Dedifferentiated amniotic fluid mesenchymal stem cell (primary cell): ENCODE results near the gene DPP4.
"Not testable (repeated sequence)": the region's sequence is repeated elsewhere in the genome, so short reads cannot be mapped to it uniquely, and the experiment has no call there.

Source experiments
- DNase-seq: peaks from one replicate; pipeline ENCODE4 v3.0.0-alpha.2; 2016; ENCODE audit errors: extremely low spot score

The DPP4 gene

GRCh38 chr2:161988589-161988988, 85.4 kb downstream of the DPP4 start:
- DNase-seq, result no peak

- DNase-seq, result no peak
These were observed 86.7 kb downstream of the DPP4 start for GRCh38 chr2:161987311-161987710.

GRCh38 chr2:161983866-161984265, 90.1 kb downstream of the DPP4 start:
- DNase-seq, result peak; percentile 34

GRCh38 chr2:161983331-161983651, 90.7 kb downstream of the DPP4 start:
- DNase-seq, result no peak

DNA sequence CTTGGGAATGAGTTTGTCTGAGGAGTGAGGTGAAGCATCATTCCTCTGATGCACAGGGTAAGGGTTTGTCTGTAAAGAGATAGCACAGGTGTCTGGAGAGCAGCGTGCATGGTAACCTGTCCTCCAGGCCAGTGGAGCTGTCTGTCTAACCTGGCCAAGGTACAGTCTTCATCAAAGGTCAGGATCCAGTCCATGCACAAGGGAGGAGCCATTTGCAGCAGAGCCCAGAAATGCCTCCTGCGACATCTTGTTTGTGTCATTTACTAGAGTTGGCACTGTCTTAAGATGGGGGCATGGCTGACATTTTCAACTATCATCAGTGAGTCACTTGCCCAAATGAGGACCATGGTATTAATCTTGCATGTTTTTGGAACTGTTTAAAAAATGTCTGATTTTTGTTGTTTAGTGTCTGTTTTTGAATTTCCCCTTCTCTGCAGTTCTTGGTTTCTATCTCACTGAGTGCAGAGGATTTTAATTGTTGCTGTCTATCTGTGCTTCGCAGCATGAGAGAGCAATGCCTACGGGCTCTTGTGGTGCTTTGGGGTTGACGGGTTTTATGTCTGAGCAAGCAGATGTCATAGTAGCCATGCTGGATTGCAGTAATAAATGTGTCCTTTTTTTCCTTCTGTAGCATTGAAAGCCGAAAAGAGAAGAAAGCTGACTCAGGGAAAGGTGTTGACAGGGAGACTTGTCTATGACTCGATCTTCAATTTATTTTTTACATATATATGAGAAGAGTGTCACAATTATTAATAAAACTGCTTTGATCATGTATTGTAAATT, 91.3 kb downstream of the DPP4 start:
- DNase-seq, result no peak

- DNase-seq, result no peak
These were observed 92.2 kb downstream of the DPP4 start for GRCh38 chr2:161981679-161982250.

- DNase-seq, result no peak
These were observed 93.0 kb downstream of the DPP4 start for GRCh38 chr2:161980976-161981375.

DNA sequence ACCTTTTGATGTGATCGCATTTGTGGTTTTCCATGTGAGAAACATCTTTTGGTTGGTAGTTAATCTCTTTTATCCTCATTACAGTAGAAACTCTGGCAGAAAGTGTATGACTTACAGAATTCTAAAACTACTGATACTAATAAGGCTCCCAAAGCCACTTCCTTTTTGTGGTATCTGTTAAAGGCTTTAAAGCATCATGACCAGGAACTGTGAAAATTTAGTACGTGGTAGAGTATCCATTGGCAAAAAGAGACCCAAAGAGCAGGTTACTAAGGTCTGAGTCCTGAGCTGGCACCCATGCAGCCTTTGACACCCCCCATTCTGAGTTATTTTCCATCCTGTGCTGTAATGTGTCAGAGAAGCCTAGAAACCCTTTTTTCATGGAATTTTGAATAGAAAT, 94.5 kb downstream of the DPP4 start:
- no peak for DNase-seq

- not testable (repeated sequence) for DNase-seq
These were observed 96.1 kb downstream of the DPP4 start for GRCh38 chr2:161977926-161978325.

GRCh38 chr2:161976917-161977316, 97.1 kb downstream of the DPP4 start:
- DNase-seq, result no peak

DNA sequence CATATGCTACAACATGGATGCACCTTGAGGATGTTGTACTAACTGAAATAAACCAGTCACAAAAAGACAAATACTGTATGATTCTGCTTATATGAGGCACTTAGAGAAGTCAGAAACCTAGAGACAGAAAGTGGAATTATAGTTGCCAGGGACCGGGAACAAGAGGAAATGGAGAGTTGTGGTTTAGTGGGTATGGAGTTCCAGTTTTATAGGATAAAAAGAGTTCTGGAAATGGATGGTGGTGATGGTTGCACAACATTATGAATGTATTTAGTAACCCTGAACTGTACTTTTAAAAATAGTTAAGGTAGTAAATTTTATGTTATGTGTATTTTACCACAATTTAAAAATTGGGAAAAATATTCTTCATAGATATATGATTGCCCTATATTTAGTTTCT, 97.7 kb downstream of the DPP4 start:
- DNase-seq, result no peak

DNA sequence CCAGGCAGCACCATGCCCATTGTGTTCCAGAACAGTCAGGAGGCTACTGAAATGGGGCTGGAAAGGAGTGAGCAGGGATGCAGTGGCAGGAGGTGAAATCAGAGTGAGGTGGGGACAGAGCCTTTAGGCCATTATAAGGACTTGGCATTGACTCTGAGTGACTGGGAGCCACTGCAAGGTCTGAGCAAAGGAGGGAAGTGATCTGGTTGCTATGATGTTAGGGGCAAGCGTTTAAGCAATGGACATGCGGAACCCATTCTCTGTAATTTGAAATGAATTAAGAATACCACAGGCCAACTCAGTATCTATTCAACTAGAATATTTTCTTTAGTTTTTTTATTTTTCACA, 98.2 kb downstream of the DPP4 start:
- DNase-seq, result no peak

- DNase-seq, result no peak
These were observed 98.8 kb downstream of the DPP4 start for GRCh38 chr2:161975062-161975812.

DNA sequence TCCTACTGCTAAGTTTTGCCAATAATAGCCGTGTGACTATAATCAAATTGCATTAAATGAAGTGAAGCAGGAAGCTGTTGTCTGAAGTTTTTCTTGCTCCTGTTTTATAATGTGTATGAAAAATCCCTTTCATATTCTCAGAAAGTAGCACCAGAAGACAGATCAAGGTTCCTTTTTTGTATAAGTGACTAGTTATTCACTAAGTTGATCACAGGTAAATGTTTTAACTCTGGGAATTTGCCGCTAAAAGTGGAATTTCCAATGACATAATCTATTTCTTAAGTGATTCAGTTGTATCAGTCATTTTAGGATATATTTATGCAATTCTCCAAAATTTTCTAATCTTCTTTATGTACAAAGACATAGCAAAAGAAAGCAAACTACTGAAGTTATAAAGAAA, 99.6 kb downstream of the DPP4 start:
- no peak for DNase-seq

DNA sequence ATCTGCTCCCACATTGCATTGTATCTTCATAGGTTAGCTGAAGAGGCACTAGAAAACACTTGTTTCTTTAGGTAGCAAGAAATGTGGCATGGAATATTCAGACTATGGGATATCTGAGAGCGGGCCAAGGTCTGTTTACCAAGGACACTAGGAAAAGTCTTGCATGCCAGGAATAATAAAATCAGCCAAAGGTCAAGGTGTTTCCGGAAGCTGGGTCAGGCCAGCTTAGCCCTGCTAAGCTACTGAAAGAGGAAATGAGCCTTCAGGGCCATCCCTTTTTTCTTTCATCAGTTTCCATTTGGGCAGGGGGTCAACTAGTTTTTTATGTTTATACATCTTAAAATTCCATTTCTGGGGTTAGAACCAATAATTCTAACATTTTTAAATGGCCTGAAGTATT, 101.1 kb downstream of the DPP4 start:
- no peak for DNase-seq

DNA sequence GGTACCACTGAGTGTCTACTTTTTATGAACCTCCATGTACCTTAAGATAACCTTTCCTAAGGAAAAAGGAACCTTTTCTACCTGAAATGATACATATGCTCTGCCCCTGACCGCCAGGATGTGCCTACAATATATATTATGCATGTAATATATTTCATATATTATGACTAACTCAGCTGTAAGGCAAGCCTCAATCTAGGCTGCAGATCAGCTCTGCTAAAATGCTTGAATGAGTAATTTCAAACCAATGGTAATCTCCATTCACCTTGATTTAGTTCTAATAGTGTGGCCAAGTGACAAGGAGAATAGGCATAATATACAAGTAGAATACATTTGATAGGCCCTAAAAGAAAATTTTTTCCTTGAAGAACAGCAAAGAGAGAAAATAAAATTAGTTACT, 101.8 kb downstream of the DPP4 start:
- no peak for DNase-seq

DNA sequence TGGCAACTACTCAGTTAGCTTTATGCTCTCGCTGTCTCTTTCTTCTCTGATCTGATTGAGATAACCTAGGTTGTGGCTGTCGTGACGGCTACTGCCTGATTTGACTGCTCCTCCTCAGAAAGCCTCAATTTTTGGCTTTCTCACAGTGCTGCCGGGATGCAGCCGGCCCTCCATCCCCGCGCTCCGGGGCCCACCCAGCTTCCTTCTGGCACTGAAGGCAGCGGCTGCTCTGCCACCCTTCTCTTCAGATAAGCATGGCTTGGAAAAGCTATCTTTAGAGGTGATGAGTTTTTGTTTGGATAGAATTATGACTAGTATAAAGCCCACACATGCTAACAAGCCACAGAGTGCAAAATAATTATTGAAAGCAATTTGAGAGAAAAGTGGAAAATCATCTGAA, 102.5 kb downstream of the DPP4 start:
- DNase-seq, result no peak

- no peak for DNase-seq
These were observed 104.9 kb downstream of the DPP4 start for GRCh38 chr2:161969159-161969558.

DNA sequence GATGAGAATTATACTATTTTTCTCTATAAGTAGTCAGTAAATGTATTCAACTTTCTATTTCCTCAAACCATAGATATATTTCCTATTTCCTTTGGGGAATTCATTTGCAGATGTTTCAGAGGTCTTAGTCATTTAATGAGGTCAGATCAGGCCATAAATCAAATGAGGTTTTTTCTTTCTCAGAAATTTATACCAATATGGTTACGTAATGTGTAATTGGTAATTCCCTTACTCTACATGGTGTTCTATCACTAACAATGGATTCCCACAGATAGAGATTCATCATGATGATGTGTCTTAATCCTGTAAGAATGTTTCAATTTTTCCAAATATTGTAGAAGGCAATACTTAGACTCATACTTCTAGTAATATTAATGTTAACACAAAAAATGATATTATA, 108.0 kb downstream of the DPP4 start:
- no peak for DNase-seq

- no peak for DNase-seq
These were observed 109.9 kb downstream of the DPP4 start for GRCh38 chr2:161964160-161964559.

GRCh38 chr2:161962160-161962559, 111.9 kb downstream of the DPP4 start:
- DNase-seq, result no peak

DNA sequence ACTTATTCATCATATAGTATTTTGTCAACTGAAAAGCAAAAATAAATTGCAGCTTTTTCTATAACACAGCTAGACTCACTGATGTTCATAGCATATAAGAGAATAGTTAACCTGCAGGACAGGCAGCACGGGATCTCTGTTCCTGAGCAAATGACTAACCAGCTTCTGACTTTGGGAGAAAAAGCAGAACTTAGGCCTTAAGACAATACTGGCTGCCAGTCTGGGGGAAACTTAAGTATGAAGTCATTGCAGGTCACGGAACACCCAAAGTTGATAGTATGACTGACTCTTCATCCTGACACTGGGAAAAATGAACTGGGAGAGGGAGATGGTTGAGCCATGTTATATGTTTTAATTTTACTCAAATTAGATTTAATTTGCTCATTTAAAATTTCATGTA, 113.0 kb downstream of the DPP4 start:
- no peak for DNase-seq

DNA sequence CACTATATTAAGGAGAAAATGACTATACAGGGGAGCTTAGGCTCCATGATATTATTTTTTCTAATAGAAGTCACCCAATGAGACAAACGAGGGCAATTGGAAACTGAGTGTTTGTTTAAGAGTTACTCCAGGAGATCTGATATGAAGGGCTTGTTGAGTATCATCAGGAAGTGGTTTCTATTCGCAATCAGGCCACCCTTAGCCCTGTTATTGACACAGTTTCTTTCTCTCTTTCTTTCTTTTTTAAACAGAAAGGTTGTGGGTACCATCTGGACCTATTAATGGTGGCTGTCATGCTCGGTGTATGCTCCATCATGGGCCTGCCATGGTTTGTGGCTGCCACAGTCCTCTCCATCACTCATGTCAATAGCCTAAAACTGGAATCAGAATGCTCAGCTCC, 117.3 kb downstream of the DPP4 start:
- no peak for DNase-seq
